Measurements from ENCODE around the gene DCAF11. TPM values are rescaled to one million over a fixed set of nuclear protein-coding genes. Genes with fewer than 3 reads are reported as not detected.

The DCAF11 gene
- total and polyA plus RNA-seq, 4 experiments from 2014 or later, result 71.5 to 93.4 (median 75.4) TPM

DNA sequence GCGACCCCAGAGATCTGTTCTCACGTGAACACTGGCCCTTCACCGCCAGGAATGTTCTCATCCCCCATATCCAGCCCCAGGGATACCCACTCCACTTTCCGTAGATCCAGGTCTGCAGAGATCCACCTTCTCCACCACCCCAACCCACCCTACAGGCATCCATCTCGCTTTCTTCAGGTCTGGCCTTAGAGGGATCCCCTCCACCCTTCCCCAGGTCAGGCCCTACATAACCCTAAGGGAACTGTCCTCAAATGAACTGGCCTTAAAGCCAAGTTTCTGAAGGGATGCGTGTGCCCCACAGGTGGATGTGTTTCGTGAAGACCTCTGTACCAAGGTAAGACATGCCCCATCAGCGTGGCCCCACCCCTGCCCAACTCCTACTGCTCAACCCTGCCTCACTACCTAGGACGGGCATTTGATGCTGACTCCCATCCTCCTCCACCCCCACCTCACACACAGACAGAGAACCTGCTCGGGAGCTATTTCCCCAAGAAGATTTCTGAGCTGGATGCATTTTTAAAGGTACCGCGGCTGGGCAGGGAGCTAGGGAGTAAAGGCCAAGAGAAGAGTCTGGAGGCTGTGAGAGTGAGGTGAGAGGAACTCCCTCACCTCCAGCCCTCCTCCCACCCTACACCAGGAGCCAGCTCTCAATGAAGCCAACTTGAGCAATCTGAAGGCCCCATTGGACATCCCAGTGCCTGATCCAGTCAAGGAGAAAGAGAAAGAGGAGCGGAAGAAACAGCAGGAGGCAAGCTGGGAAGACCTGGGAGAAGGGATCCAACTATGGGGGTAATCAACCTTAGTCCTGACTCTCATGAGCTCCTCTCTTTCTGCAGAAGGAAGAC, 22.3 kb downstream of the DCAF11 start:
- no peak for DNase-seq
- peaks cover 56% of the 10 kb centered on the region for H3K4me1 ChIP-seq (ENCODE audit: insufficient read depth, low read length)
- CTCF ChIA-PET (ENCODE audit: partially characterized antibody), result interaction anchor here (0.7 to 6.4 kb wide), 11 partner anchors 9 to 197 kb away, joined by 3 to 53 read pairs (median 7); partner anchors contain the start of genes DCAF11, IRF9, NRL and PSME2

GRCh38 chr14:24137529-24138395, 23.2 kb downstream of the DCAF11 start:
- Mint-ChIP-seq H3K27ac (peak overlapping the region; percentile 63 to 94 (median 91)), H3K36me3 (peaks cover 23 to 43% of the 10 kb centered on the region in 2 donors), H3K4me1 (peaks cover 31 to 72% (median 51%) of the 10 kb centered on the region in 4 donors), H3K4me3 (peak overlapping the region; percentile 36 to 94 (median 91)), H3K9me3 (peaks cover 0 to 2% (median 0%) of the 10 kb centered on the region in 8 donors), H3K27me3 (no peaks in the 10 kb centered on the region)
- no peaks in the 10 kb centered on the region for H3K9me3 ChIP-seq (ENCODE audit: control insufficient read depth in 1 of 2, low read length in 2 of 2)
- peaks cover 24% of the 10 kb centered on the region for H3K36me3 ChIP-seq (ENCODE audit: insufficient read depth, low read length)
- peak overlapping the region; percentile 84 for H3K27ac ChIP-seq (ENCODE audit: low read depth, low read length)
- POLR2A ChIA-PET (ENCODE audit: partially characterized antibody), result interaction anchor here (0.6 to 16.1 kb wide), 17 partner anchors 8 to 673 kb away, joined by 3 to 347 read pairs (median 20); partner anchors contain the start of genes CBLN3, CHMP4A, DCAF11 and IPO4
- intact Hi-C loops (cut with micrococcal nuclease), result loop anchor here (2.0 kb wide), 1 partner anchor 581 kb away; the partner anchor contains the start of gene THTPA
- CTCF ChIA-PET (ENCODE audit: partially characterized antibody), result interaction anchor here (0.7 to 6.4 kb wide), 7 partner anchors 8 to 294 kb away, joined by 3 to 53 read pairs (median 8); partner anchors contain the start of genes DCAF11, IRF9, NRL and PSME2
- peaks cover 56% of the 10 kb centered on the region for H3K4me1 ChIP-seq (ENCODE audit: insufficient read depth, low read length)
- no peak for DNase-seq
- H3K27me3 ChIP-seq (ENCODE audit: insufficient read depth, low read length), result no peaks in the 10 kb centered on the region
- no peak overlapping the region for H3K4me3 ChIP-seq (ENCODE audit: low read length in 2 of 2)

More for the DNA sequence above, 22.3 kb downstream of the DCAF11 start:
- POLR2A ChIA-PET (ENCODE audit: partially characterized antibody), result interaction anchor here (0.6 to 16.1 kb wide), 23 partner anchors 9 to 674 kb away, joined by 3 to 347 read pairs (median 14); partner anchors contain the start of genes CARMIL3, CBLN3, CHMP4A and DCAF11
- peaks cover 0 to 4% (median 0%) of the 10 kb centered on the region in 8 donors for H3K9me3 Mint-ChIP-seq
- peak overlapping the region; percentile 87 to 94 (median 92) for H3K4me3 Mint-ChIP-seq
- H3K9me3 ChIP-seq (ENCODE audit: control insufficient read depth in 1 of 2, low read length in 2 of 2), result no peaks in the 10 kb centered on the region
- H3K27ac Mint-ChIP-seq, result peak overlapping the region; percentile 88 to 94 (median 91)
- intact Hi-C loops (cut with micrococcal nuclease), result loop anchor here (1.0 to 2.0 kb wide), 4 partner anchors 10 to 580 kb away; partner anchors contain the start of genes DCAF11, IRF9, NRL and RNF31
- H3K27me3 ChIP-seq (ENCODE audit: insufficient read depth, low read length), result no peaks in the 10 kb centered on the region
- peak overlapping the region; percentile 30 to 87 for H3K4me3 ChIP-seq (ENCODE audit: low read length in 2 of 2)
- no peaks in the 10 kb centered on the region for H3K27me3 Mint-ChIP-seq
- H3K36me3 Mint-ChIP-seq, result peaks cover 23 to 42% of the 10 kb centered on the region in 2 donors
- peak overlapping the region; percentile 84 for H3K27ac ChIP-seq (ENCODE audit: low read depth, low read length)
- H3K4me1 Mint-ChIP-seq, result peaks cover 34 to 75% (median 53%) of the 10 kb centered on the region in 4 donors
- peaks cover 22% of the 10 kb centered on the region for H3K36me3 ChIP-seq (ENCODE audit: insufficient read depth, low read length)

GRCh38 chr14:24138396-24139271, 24.1 kb downstream of the DCAF11 start:
- POLR2A ChIA-PET (ENCODE audit: partially characterized antibody), result interaction anchor here (0.7 to 16.1 kb wide), 14 partner anchors 8 to 293 kb away, joined by 3 to 347 read pairs (median 20); partner anchors contain the start of genes CHMP4A, DCAF11, IRF9 and NRL
- Mint-ChIP-seq H3K9me3 (peaks cover 0 to 2% (median 0%) of the 10 kb centered on the region in 8 donors), H3K4me3 (peak overlapping the region; percentile 48 to 94 (median 72)), H3K4me1 (peaks cover 33 to 75% (median 51%) of the 10 kb centered on the region in 4 donors), H3K27ac (peak overlapping the region in 6 of 7 donors; percentile 15 to 94 (median 62)), H3K36me3 (peaks cover 23 to 52% of the 10 kb centered on the region in 2 donors), H3K27me3 (no peaks in the 10 kb centered on the region)
- no peak overlapping the region for H3K4me3 ChIP-seq (ENCODE audit: low read length in 2 of 2)
- CTCF ChIA-PET (ENCODE audit: partially characterized antibody), result interaction anchor here (1.3 to 6.4 kb wide), 4 partner anchors 8 to 293 kb away, joined by 3 to 53 read pairs (median 16); partner anchors contain the start of genes IRF9, PSME2 and RNF31
- no peak for DNase-seq
- H3K36me3 ChIP-seq (ENCODE audit: insufficient read depth, low read length), result peaks cover 32% of the 10 kb centered on the region
- intact Hi-C loops (cut with micrococcal nuclease), result no loop called here
- H3K4me1 ChIP-seq (ENCODE audit: insufficient read depth, low read length), result peaks cover 59% of the 10 kb centered on the region
- no peaks in the 10 kb centered on the region for H3K9me3 ChIP-seq (ENCODE audit: control insufficient read depth in 1 of 2, low read length in 2 of 2)
- H3K27ac ChIP-seq (ENCODE audit: low read depth, low read length), result peak overlapping the region; percentile 84
- H3K27me3 ChIP-seq (ENCODE audit: insufficient read depth, low read length), result no peaks in the 10 kb centered on the region

DNA sequence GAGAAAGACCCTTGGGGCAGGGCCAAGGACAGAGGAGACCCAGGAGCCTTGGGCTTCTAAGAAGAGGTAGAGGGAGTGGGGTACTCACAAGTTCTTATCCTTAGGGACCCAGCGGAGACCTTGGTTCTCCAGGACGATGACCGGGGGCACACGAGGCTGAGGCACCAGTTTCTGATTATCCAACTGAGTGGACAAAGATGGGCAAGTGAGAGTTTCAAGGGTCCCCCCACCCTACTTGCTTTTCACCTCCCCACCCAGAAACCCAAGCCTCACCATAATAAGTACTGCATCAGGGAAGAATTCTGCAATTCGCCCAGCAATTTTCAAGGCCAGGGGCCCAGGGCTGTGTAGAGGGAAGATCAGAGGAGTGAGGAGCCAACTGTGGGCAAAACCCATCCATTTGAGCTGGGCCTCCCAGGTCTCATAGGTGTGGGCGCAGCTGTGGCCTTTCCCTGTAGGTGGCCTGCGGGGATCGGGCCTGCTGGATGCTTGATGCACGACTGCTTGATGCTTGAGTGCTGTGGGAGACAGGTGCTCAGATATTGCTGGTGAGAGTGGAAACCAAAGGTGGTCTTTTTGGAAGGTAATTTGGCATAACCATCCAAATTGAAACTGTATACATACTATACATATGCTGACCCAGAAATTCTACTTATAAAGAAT, 24.8 kb downstream of the DCAF11 start:
- intact Hi-C loops (cut with micrococcal nuclease), result no loop called here
- Histone ChIP-seq H3K4me3 (ENCODE audit: low read length in 2 of 2) (no peak overlapping the region), H3K27ac (ENCODE audit: low read depth, low read length) (peak overlapping the region; percentile 29), H3K27me3 (ENCODE audit: insufficient read depth, low read length) (no peaks in the 10 kb centered on the region), H3K4me1 (ENCODE audit: insufficient read depth, low read length) (peaks cover 62% of the 10 kb centered on the region), H3K36me3 (ENCODE audit: insufficient read depth, low read length) (peaks cover 40% of the 10 kb centered on the region), H3K9me3 (ENCODE audit: control insufficient read depth in 1 of 2, low read length in 2 of 2) (no peaks in the 10 kb centered on the region)
- CTCF ChIA-PET (ENCODE audit: partially characterized antibody), result interaction anchor here (1.1 to 6.4 kb wide), 5 partner anchors 21 to 292 kb away, joined by 3 to 53 read pairs (median 8); partner anchors contain the start of gene IRF9
- Mint-ChIP-seq H3K27me3 (no peaks in the 10 kb centered on the region), H3K4me3 (peak overlapping the region; percentile 49 to 94 (median 72)), H3K9me3 (peaks cover 0 to 2% (median 0%) of the 10 kb centered on the region in 8 donors), H3K36me3 (peaks cover 27 to 55% of the 10 kb centered on the region in 2 donors), H3K27ac (peak overlapping the region in 6 of 7 donors; percentile 52 to 94 (median 69)), H3K4me1 (peaks cover 35 to 83% (median 54%) of the 10 kb centered on the region in 4 donors)
- DNase-seq, result peak in 1 of 5 donors; percentile 58
- POLR2A ChIA-PET (ENCODE audit: partially characterized antibody), result interaction anchor here (0.7 to 16.1 kb wide), 7 partner anchors 7 to 292 kb away, joined by 4 to 347 read pairs (median 16); partner anchors contain the start of genes DCAF11, IRF9, NRL and PSME2

GRCh38 chr14:24141097-24141880, 26.7 kb downstream of the DCAF11 start, which contains the start of gene EMC9:
EMC9 (minus strand) TSS chr14:24141591; CDS start chr14:24141304, 287 bp downstream.
- Histone ChIP-seq H3K4me3 (ENCODE audit: low read length in 2 of 2) (peak within 1 kb of the TSS; percentile 83 to 91), H3K27ac (ENCODE audit: low read depth, low read length) (peak within 1 kb of the TSS; percentile 77), H3K4me1 (ENCODE audit: insufficient read depth, low read length) (peaks cover 74% of the 10 kb centered on the region), H3K9me3 (ENCODE audit: control insufficient read depth in 1 of 2, low read length in 2 of 2) (no peaks in the 10 kb centered on the region), H3K36me3 (ENCODE audit: insufficient read depth, low read length) (peaks cover 50% of the 10 kb centered on the region), H3K27me3 (ENCODE audit: insufficient read depth, low read length) (no peaks in the 10 kb centered on the region)
- Mint-ChIP-seq H3K4me3 (peak within 1 kb of the TSS; percentile 85 to 97 (median 94)), H3K36me3 (peaks cover 28 to 67% of the 10 kb centered on the region in 2 donors), H3K4me1 (peaks cover 38 to 94% (median 61%) of the 10 kb centered on the region in 4 donors), H3K27ac (peak within 1 kb of the TSS; percentile 76 to 95 (median 94)), H3K9me3 (peaks cover 0 to 2% (median 0%) of the 10 kb centered on the region in 8 donors), H3K27me3 (no peaks in the 10 kb centered on the region)
- ChIA-PET POLR2A (ENCODE audit: partially characterized antibody) (interaction anchor here (0.6 to 16.1 kb wide), 23 partner anchors 9 to 170 kb away, joined by 3 to 347 read pairs (median 4); partner anchors contain the start of genes CHMP4A, DCAF11, IPO4 and IRF9), CTCF (ENCODE audit: partially characterized antibody) (interaction anchor here (0.9 to 2.2 kb wide), 10 partner anchors 9 to 290 kb away, joined by 3 to 19 read pairs (median 4); partner anchors contain the start of genes DCAF11, IRF9, NRL and TINF2)
- intact Hi-C loops (cut with micrococcal nuclease), result loop anchor here (1.0 to 10.0 kb wide), 5 partner anchors 20 to 92 kb away; partner anchors contain the start of genes CHMP4A, DCAF11, GMPR2 and IRF9
- peak; percentile 98 to 100 (median 99) for DNase-seq

Data from CD4-positive, alpha-beta memory T cell (primary cell).